ENCODE results near the gene PRKAR1B. TPM values are rescaled to one million over a fixed set of nuclear protein-coding genes. Genes with fewer than 3 reads are reported as not detected.
A peak's percentile ranks its signal among the peaks of the same experiment; 100 is the strongest.

Gene PRKAR1B
- total RNA-seq, 1 experiment from 2014 or later = 43.3 TPM

DNA sequence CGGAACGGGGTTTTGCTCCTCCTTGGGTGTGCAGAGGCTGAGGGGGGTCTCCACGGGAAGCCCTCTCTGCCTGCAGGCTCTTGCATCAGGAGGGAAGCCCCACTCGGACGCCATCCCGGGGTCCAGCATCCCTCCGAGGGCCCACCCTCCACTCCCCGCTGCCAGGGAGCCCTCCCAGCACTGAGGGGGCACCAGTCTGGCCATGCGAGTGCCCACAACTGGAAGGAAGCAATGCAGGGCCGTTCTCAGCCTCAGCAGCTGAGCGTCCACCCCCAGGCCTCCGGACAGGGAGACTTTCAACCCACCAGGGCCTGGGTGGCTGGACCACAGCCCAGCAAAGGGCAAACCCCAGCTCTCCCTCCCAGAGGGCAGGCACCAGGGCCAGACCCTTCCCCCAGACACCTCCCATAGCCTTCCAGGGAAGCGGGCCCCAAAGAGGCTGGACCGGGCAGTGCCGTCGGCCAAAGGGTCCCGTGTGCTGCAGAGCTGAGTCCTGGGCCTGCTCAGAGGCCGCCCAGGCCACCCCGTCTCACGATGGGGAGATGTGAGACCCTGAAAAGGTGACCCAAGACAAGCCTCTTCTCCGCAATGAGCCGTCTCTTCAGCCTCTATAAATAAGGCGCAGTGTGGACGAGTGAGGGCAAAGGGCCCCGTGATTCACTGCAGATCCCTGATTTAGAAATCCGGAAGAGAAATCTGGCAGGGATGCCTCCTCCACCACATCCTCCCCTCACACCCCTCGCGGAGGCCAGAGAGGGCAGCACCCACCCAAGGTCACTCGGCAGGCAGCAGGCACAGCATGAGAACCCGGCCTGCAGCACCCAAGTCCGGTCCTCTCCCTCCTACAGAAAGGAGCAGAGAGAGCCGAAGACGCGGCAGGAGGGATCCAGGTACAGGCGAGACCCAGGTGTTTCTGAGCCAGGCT lies 82.4 kb downstream of the PRKAR1B start:
- Histone ChIP-seq H2BK15ac (ENCODE audit: low read depth, low read length) (no peak overlapping the region), H3K9ac (ENCODE audit: extremely low read depth, insufficient read length, low read length) (no peak overlapping the region), H3K27ac (ENCODE audit: insufficient read length, low read depth, low read length) (no peak overlapping the region), H4K91ac (ENCODE audit: insufficient read length, low read depth, low read length) (no peak overlapping the region), H4K8ac (replicated peaks; ENCODE audit: insufficient read length, low read depth, low read length) (no peak overlapping the region), H2BK12ac (ENCODE audit: insufficient read length, low read depth, low read length) (no peak overlapping the region), H3K23ac (ENCODE audit: insufficient read length, low read depth, low read length) (no peak overlapping the region), H2AK5ac (ENCODE audit: insufficient read length, low read length) (no peak overlapping the region), H3K4me2 (ENCODE audit: insufficient read depth, insufficient read length, low read length) (no peak overlapping the region), H3K9me3 (ENCODE audit: control insufficient read depth, low read depth, low read length) (no peaks in the 10 kb centered on the region), H3T11ph (ENCODE audit: low read length) (no peak overlapping the region), H3K14ac (ENCODE audit: insufficient read depth, low read length) (no peak overlapping the region), H3K27me3 (ENCODE audit: insufficient read depth, low read length) (no peaks in the 10 kb centered on the region), H4K5ac (ENCODE audit: insufficient read length, low read depth, low read length) (no peak overlapping the region), H3K18ac (ENCODE audit: insufficient read length, low read depth, low read length) (no peak overlapping the region), H3K23me2 (ENCODE audit: insufficient read length, low read depth, low read length, poor library complexity, severe bottlenecking) (no peaks in the 10 kb centered on the region), H2BK5ac (ENCODE audit: insufficient read length, low read length) (no peak overlapping the region), H4K20me1 (ENCODE audit: control insufficient read depth, insufficient read depth, insufficient read length) (no peaks in the 10 kb centered on the region), H3K79me2 (ENCODE audit: insufficient read depth, low read length) (no peaks in the 10 kb centered on the region), H3K79me1 (ENCODE audit: insufficient read depth, low read depth, low read length, poor library complexity, severe bottlenecking) (no peaks in the 10 kb centered on the region), H2BK120ac (ENCODE audit: low read depth, low read length, poor library complexity, severe bottlenecking) (no peak overlapping the region), H2AFZ (ENCODE audit: low read length) (no peak overlapping the region), H3K56ac (ENCODE audit: insufficient read length, low read depth, low read length) (no peak overlapping the region), H2BK20ac (ENCODE audit: low read depth, low read length, poor library complexity, severe bottlenecking) (no peak overlapping the region), H3K4ac (ENCODE audit: low read depth, low read length) (no peak overlapping the region), H3K4me1 (ENCODE audit: insufficient read depth, low read length) (no peaks in the 10 kb centered on the region)
- DNase-seq = no peak
- WGBS (ENCODE audit: extremely low coverage, insufficient read length, low lambda C conversion rate) = no CpG with 5 or more reads among the region's 35 CpGs
- Mint-ChIP-seq H3K4me1 (peaks cover 0 to 4% of the 10 kb centered on the region in 2 experiments; a peak in 1 of 4 replicates), H3K27ac (peak overlapping the region in 1 of 3 experiments; percentile 18; a peak in 1 of 7 replicates), H3K4me3 (no peak overlapping the region), H3K27me3 (ENCODE audit: low read depth) (no peaks in the 10 kb centered on the region; the same call in 1 of the 2 replicates), H3K9me3 (peaks cover 2 to 9% of the 10 kb centered on the region in 2 experiments; a peak in 4 of 5 replicates), H3K36me3 (ENCODE audit: insufficient read depth in 1 of 3, low read depth in 3 of 3) (peaks cover 4 to 17% (median 8%) of the 10 kb centered on the region in 3 experiments; a peak in 6 of 7 replicates)
- TF ChIP-seq, protein P1, sequence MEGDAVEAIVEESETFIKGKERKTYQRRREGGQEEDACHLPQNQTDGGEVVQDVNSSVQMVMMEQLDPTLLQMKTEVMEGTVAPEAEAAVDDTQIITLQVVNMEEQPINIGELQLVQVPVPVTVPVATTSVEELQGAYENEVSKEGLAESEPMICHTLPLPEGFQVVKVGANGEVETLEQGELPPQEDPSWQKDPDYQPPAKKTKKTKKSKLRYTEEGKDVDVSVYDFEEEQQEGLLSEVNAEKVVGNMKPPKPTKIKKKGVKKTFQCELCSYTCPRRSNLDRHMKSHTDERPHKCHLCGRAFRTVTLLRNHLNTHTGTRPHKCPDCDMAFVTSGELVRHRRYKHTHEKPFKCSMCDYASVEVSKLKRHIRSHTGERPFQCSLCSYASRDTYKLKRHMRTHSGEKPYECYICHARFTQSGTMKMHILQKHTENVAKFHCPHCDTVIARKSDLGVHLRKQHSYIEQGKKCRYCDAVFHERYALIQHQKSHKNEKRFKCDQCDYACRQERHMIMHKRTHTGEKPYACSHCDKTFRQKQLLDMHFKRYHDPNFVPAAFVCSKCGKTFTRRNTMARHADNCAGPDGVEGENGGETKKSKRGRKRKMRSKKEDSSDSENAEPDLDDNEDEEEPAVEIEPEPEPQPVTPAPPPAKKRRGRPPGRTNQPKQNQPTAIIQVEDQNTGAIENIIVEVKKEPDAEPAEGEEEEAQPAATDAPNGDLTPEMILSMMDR (conservative IDR thresholded peaks at IDR 0.05) = no peak
